ENCODE results near the gene USHBP1. TPM values are rescaled to one million over a fixed set of nuclear protein-coding genes. Genes with fewer than 3 reads are reported as not detected.

USHBP1 gene
- total and polyA plus RNA-seq, 2 of the 13 experiments (the other 11 are each of a cell fraction or from before 2014, with no cell fraction given) = 0.15 to 1.5 TPM

- TF ChIP-seq BCLAF1 (IDR thresholded peaks at IDR 0.05) = no peak
- TF ChIP-seq BCL6 (CRISPR knock-in tag; IDR thresholded peaks at IDR 0.05) = peak; percentile 17; the same call in 1 of the 2 replicates
- peak; percentile 56; the same call in 1 of the 2 replicates for TF ChIP-seq KMT2A (CRISPR knock-in tag; IDR thresholded peaks at IDR 0.05)
- no peak for TF ChIP-seq ZXDC (CRISPR knock-in tag; IDR thresholded peaks at IDR 0.05)
- TF ChIP-seq ZBTB8A (CRISPR knock-in tag; IDR thresholded peaks at IDR 0.05; ENCODE audit: borderline replicate concordance, low read depth) = no peak
- no peak for TF ChIP-seq HMG20A (CRISPR knock-in tag; IDR thresholded peaks at IDR 0.05; ENCODE audit: borderline replicate concordance)
- TF ChIP-seq, protein P1, sequence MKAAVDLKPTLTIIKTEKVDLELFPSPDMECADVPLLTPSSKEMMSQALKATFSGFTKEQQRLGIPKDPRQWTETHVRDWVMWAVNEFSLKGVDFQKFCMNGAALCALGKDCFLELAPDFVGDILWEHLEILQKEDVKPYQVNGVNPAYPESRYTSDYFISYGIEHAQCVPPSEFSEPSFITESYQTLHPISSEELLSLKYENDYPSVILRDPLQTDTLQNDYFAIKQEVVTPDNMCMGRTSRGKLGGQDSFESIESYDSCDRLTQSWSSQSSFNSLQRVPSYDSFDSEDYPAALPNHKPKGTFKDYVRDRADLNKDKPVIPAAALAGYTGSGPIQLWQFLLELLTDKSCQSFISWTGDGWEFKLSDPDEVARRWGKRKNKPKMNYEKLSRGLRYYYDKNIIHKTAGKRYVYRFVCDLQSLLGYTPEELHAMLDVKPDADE (CRISPR knock-in tag; IDR thresholded peaks at IDR 0.05) = no peak
- TF ChIP-seq ZNF407 (CRISPR knock-in tag; IDR thresholded peaks at IDR 0.05; ENCODE audit: not compliant biosample characterization) = no peak
- TF ChIP-seq MTA3 (CRISPR knock-in tag; IDR thresholded peaks at IDR 0.05) = no peak
- TF ChIP-seq GABPA (IDR thresholded peaks at IDR 0.05; ENCODE audit: low read depth, low read length) = peak; percentile 84
- TF ChIP-seq GABPA (CRISPR knock-in tag; IDR thresholded peaks at IDR 0.05; ENCODE audit: low read depth) = peak; percentile 99
- no peak for TF ChIP-seq ZNF530 (CRISPR knock-in tag; IDR thresholded peaks at IDR 0.05; ENCODE audit: low read depth)
- no peak for TF ChIP-seq ZMYM2 (CRISPR knock-in tag; IDR thresholded peaks at IDR 0.05)
These were observed 2.6 kb upstream of the USHBP1 start, which contains the start of gene BABAM1 (continued) for GRCh38 chr19:17266975-17267788.

All from HepG2 (cell line).